IPS-18c (cell line): ENCODE results near the gene PER1.

Experiments used
- H3K4me3 ChIP-seq: 2 replicates; pipeline ENCODE4 v1.7.0; 2013; ENCODE audit warnings: low read depth, mild to moderate bottlenecking, low read length, moderate library complexity; ENCODE audit not compliant: insufficient read depth
- H3K9me3 ChIP-seq: one replicate; pipeline ENCODE4 v1.6.1; 2013; ENCODE audit warnings: mild to moderate bottlenecking, low read length, moderate library complexity; ENCODE audit not compliant: control insufficient read depth, insufficient read depth

Gene PER1

DNA sequence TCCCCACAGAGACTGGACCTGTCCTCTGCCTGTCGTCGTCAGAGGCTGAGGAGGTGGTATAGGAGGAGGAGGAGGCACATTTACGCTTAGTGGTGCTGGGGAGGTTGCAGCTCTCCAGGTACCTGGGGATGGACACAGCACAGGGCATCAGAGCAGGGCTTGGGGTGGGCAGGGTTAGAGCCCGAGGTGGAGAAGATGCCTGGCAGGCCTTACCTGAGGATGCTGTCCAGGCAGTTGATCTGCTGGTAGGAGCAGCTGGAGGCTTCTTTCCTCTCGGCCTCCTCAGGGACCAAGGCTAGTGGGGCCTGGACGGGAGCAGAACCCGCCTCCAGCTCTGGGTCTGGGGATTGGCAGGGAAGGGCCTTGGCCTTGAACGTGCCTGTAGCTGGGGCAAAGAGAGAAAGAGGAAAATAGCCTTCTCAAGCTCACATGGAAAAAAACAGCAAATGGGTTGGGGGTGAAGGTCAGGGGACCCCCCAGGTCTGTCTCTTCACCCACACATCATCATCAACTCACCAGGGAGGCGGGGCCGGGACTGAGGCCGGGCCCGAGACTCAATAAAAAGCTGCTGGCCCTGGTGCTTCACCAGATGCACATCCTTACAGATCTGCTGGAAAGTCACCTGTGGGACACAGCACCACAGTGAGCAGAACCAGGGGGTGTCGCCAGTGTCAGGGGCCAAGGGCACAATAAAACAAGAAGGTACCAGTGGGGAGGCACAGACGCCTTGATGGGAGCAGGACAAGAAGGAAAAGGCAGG, 5.6 kb downstream of the PER1 start:
- Histone ChIP-seq H3K9me3 (peaks cover 4% of the 10 kb centered on the region), H3K4me3 (no peak overlapping the region)

DNA sequence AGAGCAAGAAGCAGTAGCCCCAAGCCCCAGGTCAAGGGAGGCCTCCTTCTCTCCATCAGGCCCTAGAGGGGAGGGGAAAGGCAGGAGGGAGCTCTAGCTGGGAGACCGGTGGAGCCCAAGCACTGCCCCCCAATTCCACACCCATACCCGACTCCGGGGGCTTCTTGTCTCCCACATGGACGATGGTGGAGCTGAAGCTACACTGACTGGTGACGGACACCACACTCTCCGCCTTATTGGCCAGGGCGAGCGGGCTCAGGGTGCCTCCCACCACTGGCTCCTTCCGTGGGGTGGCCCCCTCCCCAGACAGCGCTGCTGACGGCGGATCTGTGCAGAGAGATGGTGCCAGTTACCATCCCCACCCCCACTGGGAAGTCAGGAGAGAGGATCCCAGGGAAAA, 6.4 kb downstream of the PER1 start:
- peaks cover 4% of the 10 kb centered on the region for H3K9me3 ChIP-seq
- no peak overlapping the region for H3K4me3 ChIP-seq

DNA sequence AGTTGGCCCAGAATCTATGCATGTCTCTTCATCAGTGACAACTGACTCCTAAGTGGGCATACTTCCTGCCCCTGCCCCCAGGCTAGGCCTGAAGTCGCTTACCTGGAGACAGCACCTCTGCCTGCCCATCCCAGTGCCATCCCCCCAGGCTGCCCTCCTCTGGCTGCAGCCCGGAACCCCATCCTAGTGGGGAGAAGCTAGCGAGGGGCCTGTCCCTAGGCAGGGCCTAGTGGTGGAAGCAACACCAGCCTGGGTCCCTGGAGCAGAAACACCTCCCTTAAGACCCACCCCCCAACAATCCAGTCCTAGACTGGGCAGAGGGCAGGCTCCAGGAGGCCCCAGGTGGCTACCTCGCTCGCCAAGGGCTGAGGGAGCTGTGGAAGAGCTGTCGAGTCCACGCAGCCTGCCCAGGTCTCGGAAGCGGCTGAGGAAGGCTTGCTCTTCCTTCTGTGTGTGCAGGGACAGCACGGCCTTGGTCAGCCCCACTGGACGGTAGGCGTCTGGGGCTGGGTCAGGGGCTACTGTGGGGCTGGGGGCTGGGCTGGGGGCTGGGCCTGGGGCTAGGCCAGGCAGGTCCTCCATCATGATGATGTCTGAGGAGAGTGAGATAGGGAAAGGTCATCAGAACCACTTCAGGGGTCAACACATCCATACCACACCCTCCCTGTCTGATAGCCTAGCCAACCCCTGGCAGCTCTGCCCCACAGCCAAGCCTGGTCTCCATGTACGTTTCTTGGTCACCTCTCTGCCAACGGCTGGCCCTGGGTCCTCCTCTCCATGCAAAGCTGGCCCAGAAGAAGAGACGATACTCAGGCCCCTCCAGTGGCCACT, 7.6 kb downstream of the PER1 start:
- peaks cover 2% of the 10 kb centered on the region for H3K9me3 ChIP-seq
- no peak overlapping the region for H3K4me3 ChIP-seq

DNA sequence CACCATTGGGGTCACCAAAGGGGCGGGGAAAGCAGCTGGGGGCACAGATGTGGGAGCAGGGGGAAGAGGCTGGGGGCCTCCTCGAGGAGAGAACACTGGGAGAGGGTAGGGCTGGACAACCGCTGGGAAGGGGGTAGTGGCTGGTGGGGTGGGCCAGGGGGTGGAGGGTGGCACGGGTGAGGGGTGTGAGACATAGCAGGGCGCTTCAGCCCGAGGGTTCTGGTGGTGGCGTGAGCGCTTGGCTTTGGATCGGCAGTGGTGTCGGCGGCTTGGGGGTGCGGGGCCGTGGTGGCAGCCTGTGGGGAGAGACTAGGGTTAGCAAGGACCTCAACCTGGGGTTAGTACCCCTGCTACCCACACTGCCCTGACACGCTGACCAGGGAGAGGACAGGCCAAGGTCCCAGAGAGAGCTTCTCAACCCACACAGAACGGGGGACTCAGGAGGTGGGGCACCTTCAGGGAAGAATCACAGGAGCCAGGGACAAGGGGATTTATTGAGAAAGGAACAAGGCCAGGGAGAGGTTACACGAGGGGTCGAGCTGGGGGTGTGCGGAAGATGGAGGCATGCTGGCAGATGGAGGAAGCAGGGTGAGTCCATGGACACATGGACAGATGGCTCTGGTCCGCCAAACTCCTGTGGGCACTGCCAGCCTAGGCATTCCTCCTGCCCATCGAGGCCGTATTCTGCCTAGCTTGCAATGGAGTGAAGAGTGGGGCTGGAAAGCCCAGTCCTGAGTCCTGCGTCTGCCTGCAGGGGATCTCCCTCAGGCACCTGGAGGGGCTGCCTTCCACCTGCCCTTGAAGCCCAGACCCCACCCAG, 8.4 kb downstream of the PER1 start:
- peaks cover 2% of the 10 kb centered on the region for H3K9me3 ChIP-seq

DNA sequence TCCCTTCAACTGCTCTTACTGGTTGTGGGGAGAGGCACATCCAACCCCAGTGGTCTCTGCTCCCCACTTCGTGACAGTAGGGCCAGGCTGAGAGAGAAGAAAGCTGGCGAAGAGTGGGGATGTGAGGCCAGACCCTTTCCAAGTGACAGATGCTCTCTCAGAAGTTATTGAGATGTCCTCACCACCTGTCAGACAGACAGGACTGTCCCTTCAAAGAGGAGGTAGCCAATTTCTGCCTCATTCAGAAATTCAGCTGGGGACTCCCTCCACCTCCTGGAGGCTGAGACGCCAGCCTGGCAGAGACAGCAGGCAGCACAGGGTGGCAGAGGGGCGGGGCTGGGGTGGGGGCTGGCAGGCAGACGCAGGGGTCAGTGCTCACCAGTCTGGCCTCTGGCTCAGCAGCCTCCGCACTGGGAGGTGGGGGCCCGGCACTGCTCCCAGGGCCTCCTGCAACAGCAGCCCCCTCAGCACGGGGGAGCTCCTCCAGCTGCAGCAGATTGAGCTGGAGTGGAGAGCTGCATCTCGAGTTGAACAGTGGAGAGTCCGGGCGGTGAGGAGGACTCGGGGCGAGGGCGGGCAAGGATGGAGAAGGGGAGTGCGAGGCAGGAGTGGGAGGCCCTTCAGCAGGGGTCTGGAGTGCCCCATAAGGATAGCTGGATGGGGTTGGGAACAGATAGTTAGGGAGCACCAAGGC, 9.2 kb downstream of the PER1 start:
- no peak overlapping the region for H3K4me3 ChIP-seq
- no peaks in the 10 kb centered on the region for H3K9me3 ChIP-seq

More for the DNA sequence above, 8.4 kb downstream of the PER1 start:
- H3K4me3 ChIP-seq: no peak overlapping the region

DNA sequence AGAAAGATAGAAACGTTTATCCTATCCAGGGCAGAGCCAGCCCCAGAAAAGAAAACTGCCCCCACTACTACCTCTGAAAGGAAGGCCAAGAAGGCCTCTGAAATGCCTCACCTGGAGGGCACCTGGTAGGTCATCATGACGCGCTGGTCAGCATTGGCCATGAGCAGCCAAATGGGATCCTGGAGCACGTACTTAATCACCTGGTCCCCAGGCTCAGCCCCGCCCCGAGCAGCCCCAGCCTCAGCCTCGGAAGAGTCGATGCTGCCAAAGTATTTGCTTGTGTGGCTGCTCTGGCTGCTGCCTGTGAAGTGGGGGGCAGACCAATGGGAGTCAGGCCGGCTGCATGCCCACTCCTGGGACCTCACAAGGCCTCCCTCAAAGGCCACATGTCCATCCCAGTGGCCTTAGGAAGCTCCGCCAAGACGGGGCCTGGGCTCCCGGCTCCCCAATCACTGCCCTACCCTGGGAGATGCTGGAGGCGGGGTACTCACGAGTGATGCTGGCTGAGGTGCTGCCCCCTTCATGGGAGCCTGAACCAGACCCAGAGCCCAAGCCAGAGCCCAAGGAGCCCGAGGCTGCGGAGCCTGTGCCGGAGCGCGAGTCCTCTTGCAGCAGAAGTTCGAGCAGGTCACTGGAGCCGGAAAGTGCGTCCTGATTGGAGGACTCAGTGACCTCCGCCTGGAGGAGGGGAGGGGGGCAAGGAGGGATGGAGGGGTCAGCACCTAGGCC, 9.9 kb downstream of the PER1 start:
- H3K4me3 ChIP-seq: no peak overlapping the region
- no peaks in the 10 kb centered on the region for H3K9me3 ChIP-seq

DNA sequence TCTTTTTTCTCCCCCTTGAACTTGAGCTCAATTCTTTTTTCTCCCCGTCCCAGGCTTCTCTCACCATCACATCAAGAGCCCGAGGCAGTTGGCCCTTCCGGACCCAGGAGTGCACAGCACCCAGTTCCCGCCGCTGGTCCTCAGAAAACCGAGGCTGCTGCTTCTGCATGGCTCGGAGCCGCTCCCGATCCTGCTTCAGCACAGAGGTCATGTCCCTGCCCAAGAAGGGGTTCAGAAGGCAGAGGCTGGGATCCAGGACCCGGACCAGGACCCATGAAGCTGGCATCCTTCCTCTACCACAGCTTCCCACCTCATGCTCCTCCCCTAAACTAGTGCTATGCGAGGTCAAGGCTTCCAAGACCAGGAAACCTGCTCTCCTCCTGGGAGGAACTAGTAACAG, 10.5 kb downstream of the PER1 start:
- H3K9me3 ChIP-seq: no peaks in the 10 kb centered on the region
- H3K4me3 ChIP-seq: no peak overlapping the region

DNA sequence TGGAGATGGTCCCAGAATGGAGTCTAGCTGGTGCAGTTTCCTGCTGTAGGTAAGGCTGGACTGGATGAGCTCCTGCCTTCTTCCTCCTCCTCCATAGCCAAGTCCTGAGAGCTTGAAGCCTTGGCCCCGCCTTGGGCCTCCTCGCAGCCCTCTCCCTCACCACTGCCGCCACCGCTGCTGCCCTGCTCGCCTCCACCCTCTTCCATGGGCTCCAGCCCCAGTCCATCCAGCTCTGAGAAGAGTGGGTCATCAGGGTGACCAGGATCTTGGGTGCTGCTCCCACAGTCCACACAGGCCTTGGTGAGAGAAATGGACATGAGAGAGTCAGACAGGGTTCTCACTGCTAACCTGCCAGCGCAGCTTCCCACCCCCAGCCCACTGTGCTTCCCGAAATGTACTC, 11.2 kb downstream of the PER1 start:
- Histone ChIP-seq H3K4me3 (no peak overlapping the region), H3K9me3 (no peaks in the 10 kb centered on the region)

DNA sequence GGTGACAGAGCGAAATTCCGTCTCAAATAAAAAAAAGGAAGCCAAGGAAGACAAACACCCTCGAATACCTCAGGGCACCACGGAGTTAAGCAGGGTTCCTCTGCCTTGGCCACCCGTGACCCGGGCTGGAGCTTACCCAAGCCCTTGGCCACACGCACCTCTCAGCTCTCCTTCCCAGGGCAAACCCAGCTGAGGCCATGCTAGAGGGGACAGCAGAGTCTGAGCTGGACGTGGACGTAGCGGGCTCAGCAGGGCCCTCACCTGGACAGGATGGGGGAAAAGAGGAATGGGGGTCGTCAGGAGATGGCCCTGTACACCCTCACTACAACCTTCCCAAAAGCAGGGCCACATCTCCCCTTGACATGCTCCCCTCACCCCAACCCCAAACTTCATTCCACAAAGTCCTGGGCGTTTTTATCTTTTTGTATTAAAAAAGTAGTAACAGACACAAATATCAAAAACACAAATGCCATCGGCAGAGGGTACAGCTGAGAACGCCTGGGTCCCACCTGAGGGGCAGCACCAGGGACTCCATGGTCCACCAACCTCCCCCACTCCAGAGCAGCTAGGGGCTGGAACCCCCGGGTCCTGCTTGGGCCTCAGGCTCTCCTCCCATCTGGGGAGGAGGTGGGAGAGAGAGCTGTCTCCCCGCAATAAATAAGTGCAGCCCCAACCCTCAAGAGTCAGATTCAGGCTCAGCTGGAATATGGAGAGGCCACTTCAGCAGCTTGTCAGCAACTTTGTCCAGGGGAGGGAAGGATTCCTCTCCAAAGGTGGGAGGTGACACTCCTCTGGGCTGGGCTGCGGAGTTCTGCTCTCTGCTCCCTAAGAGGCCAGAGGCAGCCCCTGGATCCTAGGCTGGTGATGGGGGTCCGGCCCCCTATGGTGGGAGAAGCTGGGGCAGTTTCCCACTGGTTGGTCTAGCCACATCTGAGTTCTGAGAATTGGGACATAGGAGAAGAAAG, 11.9 kb downstream of the PER1 start:
- Histone ChIP-seq H3K4me3 (no peak overlapping the region), H3K9me3 (no peaks in the 10 kb centered on the region)

DNA sequence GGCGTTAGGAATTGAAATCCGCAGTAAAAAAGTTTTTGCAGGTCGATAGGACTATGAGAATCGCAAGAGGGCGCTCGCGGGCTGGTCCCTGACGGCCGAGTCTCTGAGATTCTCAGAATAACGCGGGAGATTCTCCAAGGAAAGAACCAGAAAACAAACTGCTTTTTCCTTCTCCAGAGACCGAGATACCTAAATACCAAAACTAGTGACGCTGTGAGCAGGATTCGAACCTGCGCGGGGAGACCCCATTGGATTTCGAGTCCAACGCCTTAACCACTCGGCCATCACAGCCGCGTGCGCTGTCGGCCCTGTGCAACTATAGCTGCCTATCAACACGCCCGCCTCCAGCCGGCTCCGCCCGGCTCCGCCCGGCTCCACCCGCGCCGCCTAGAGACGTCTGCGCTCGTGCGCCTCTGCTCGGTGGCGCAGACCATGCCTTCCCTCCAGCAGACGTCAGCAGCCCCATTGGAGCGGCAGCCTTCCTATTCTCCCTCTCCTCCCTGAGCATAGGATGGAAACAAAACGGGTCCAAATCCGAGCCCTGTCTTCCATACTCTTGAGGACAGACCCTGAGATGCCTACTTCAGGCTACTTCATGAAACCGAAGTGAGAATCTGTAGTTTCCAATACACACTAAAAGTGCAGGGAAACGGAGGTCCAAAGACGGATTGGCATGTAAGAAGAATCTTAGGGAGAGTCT, 13.4 kb downstream of the PER1 start:
- no peaks in the 10 kb centered on the region for H3K9me3 ChIP-seq
- H3K4me3 ChIP-seq: peak overlapping the region; percentile 73

DNA sequence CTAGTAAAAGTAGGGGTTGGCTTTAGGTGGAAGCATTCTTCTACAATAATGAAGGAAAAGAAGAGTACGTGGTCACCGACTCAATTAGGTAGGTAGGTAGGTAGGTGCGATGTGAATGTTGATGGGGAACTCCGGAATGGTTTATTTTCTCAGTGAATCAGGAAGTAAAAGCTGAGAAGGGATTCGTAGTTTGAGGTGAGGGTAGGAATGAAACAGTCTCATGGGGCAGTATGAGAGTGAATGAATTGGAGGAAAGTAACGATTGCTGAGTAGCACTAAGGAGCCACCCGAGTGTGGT, 13.9 kb downstream of the PER1 start:
- Histone ChIP-seq H3K4me3 (peak overlapping the region; percentile 73; the same call in 1 of the 2 replicates), H3K9me3 (no peaks in the 10 kb centered on the region)

DNA sequence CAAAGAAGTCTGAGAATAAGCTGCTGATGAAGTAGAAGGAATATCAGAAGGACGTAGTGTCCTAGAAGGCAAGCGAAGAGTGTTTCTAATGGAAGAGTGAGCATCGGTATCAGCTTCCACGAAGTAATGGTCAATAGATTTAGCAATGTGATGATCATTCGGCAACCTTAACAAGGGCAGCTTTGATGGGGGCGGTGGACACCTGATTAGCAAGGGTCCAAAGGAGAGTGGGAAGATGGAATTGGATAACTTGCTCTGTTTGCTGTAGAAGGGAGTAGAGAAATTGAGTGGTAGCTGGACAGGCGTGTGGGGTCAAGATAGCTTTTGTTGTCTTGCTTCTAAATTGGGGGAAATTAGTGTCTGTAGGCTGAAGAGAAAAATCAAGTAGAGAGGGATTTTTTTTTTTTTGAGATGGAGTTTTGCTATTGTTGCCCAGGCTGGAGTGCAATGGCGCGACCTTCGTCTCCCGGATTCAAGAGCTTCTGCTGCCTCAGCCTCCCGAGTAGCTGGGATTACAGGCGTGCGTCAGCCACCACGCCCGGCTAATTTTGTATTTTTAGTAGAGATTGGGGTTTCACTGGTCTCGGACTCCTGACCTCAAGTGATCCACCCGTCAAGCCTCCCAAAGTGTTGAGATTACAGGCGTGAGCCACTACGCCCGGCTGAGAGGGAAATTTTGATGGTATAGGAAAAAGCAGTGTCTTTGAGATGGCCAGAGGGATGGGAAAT, 14.4 kb downstream of the PER1 start:
- H3K4me3 ChIP-seq: peak overlapping the region; percentile 73; the same call in 1 of the 2 replicates
- no peaks in the 10 kb centered on the region for H3K9me3 ChIP-seq

DNA sequence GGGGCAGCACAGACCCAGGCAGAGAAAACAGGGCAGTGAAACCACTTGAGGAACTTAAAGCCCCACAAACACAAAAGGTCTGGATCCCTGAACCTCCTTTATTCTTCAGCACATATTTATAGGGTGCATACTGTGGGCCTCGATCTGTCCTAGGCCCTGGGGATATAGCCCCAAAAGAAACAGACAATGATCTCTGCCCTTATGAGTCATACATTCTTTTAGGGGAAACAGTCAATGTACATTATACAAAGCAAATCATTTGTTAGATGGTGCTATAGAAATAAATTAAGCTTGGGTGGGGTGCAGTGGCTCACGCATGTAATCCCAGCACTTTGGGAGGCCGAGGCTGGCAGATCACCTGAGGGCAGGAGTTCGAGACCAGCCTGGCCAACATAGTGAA, 18.3 kb downstream of the PER1 start:
- H3K4me3 ChIP-seq: no peak overlapping the region; the same call in 1 of the 2 replicates
- H3K9me3 ChIP-seq: no peaks in the 10 kb centered on the region

DNA sequence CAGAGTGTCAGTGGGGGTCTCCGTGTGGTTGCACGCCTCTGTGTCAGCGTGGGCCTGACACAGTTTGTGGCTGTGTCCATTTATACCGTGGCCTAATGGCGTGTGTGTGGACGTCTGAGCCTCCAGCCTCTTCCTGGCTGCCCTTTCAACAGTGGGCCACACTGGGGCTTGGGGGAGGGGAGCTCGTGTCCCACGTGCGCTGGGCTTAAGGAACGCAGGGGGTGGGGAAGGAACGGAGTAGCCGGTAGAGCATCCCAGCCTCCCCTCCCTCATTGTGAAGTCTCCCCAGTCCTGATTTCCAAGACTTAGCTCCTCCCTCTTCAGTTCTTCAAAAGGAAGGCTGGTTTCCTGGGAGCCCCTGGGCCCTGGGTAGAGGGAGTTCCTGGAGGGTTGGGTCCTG, 18.8 kb downstream of the PER1 start:
- Histone ChIP-seq H3K9me3 (no peaks in the 10 kb centered on the region), H3K4me3 (no peak overlapping the region; the same call in 1 of the 2 replicates)
